Endothelial cell (in vitro differentiated cells): ENCODE measurements around the gene CEP44. TPM values are rescaled to one million over a fixed set of nuclear protein-coding genes. Genes with fewer than 3 reads are reported as not detected.

Source experiments
- DNase-seq: peaks from one replicate; pipeline ENCODE4 v3.0.0; 2021; ENCODE audit warnings: low spot score
- H3K27ac Mint-ChIP-seq: one replicate; pipeline ENCODE4 v1.8.0; 2021; ENCODE audit warnings: mixed read lengths, inconsistent platforms; ENCODE audit not compliant: unreplicated experiment
- H3K27me3 Mint-ChIP-seq: one replicate; pipeline ENCODE4 v1.8.0; 2021; ENCODE audit warnings: mild to moderate bottlenecking, moderate library complexity, mixed read lengths, inconsistent platforms; ENCODE audit not compliant: unreplicated experiment
- H3K36me3 Mint-ChIP-seq: one replicate; pipeline ENCODE4 v1.8.0; 2021; ENCODE audit warnings: mild to moderate bottlenecking, low read depth, mixed read lengths, inconsistent platforms; ENCODE audit not compliant: unreplicated experiment
- H3K4me1 Mint-ChIP-seq: one replicate; pipeline ENCODE4 v1.8.0; 2021; ENCODE audit warnings: mild to moderate bottlenecking, mixed read lengths, inconsistent platforms; ENCODE audit not compliant: unreplicated experiment
- H3K4me3 Mint-ChIP-seq: one replicate; pipeline ENCODE4 v1.8.0; 2021; ENCODE audit warnings: mild to moderate bottlenecking, mixed read lengths, inconsistent platforms; ENCODE audit not compliant: unreplicated experiment
- H3K9me3 Mint-ChIP-seq: one replicate; pipeline ENCODE4 v1.8.0; 2021; ENCODE audit warnings: mixed read lengths, inconsistent platforms; ENCODE audit not compliant: unreplicated experiment
- CTCF ChIP-seq: fragments of 200-600 bp; sonication (generic); IDR thresholded peaks from one replicate; pipeline ENCODE4 v1.5.0; 2021; ENCODE audit warnings: antibody characterized with exemption; ENCODE audit not compliant: unreplicated experiment
- total RNA-seq: library from RNA; stranded (reverse); fragmentation: NEBNext Ultra II Directional; extraction: Animal tissue kit (Norgen Biotek cat#: 25700); gene quantifications from one replicate; pipeline ENCODE4 v1.2.1, GENCODE V29; 2021; ENCODE audit not compliant: unreplicated experiment

The CEP44 gene
- total RNA-seq, 1 donor from 2014 or later, result 9.5 TPM

GRCh38 chr4:174318829-174319764 lies 35.4 kb downstream of the CEP44 start:
- no peaks in the 10 kb centered on the region for H3K36me3 Mint-ChIP-seq

GRCh38 chr4:174320494-174321199 lies 36.9 kb downstream of the CEP44 start:
- TF ChIP-seq CTCF, result no peak
- Mint-ChIP-seq H3K27ac (peak overlapping the region; percentile 0), H3K9me3 (no peaks in the 10 kb centered on the region), H3K4me3 (no peak overlapping the region), H3K27me3 (no peaks in the 10 kb centered on the region), H3K4me1 (peaks cover 5% of the 10 kb centered on the region), H3K36me3 (no peaks in the 10 kb centered on the region)
- DNase-seq, result no peak

More at GRCh38 chr4:174318829-174319764, 35.4 kb downstream of the CEP44 start:
- Mint-ChIP-seq H3K27me3 (no peaks in the 10 kb centered on the region), H3K9me3 (no peaks in the 10 kb centered on the region), H3K4me1 (peaks cover 4% of the 10 kb centered on the region), H3K27ac (peak overlapping the region; percentile 5), H3K4me3 (no peak overlapping the region)
- DNase-seq, result peak; percentile 8
- TF ChIP-seq CTCF, result peak; percentile 73

GRCh38 chr4:174324236-174324635 lies 40.5 kb downstream of the CEP44 start:
- Mint-ChIP-seq H3K4me1 (peaks cover 5% of the 10 kb centered on the region), H3K27ac (no peak overlapping the region), H3K36me3 (no peaks in the 10 kb centered on the region), H3K9me3 (no peaks in the 10 kb centered on the region), H3K4me3 (no peak overlapping the region), H3K27me3 (no peaks in the 10 kb centered on the region)
- no peak for TF ChIP-seq CTCF
- DNase-seq, result no peak

GRCh38 chr4:174324725-174325124 lies 41.0 kb downstream of the CEP44 start:
- DNase-seq, result no peak
- Mint-ChIP-seq H3K36me3 (no peaks in the 10 kb centered on the region), H3K4me3 (no peak overlapping the region), H3K4me1 (peaks cover 5% of the 10 kb centered on the region), H3K9me3 (no peaks in the 10 kb centered on the region), H3K27ac (no peak overlapping the region), H3K27me3 (no peaks in the 10 kb centered on the region)
- no peak for TF ChIP-seq CTCF
